CD4-positive, alpha-beta T cell treated with Interleukin-4 for 1 hour (primary cell): ENCODE measurements around the gene LRP6.

ENCODE experiments used
- DNase-seq, 2 donors: peaks; one replicate each; pipeline ENCODE4 v3.0.0-alpha.2; 2020 to 2022

LRP6 gene

DNA sequence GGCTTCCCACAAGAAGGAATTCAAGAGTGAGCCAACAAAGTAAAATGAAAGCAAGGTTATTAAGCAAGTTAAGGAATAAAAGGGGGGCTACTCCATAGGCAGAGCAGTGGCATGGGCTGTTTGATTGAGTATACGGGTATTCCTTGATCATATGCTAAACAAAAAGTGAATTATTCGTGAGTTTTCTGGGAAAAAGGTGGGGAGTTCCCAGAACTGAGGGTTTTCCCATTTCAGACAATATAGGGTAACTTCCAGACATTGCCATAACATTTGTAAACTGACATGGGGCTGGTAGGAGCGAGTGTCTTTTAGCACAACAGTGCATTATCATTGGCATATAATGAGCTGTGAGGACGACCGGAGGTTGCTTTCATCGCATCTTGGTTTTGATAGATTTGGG lies 198.1 kb downstream of the LRP6 start:
- no peak for DNase-seq
